ENCODE measurements around the gene IL22RA2. TPM values are rescaled to one million over a fixed set of nuclear protein-coding genes. Genes with fewer than 3 reads are reported as not detected.

IL22RA2 gene
- total and polyA plus RNA-seq, 9 of the 15 experiments (the other 6 are each of a cell fraction or from before 2014, with no cell fraction given), result 0.03 TPM; not detected in 8

- no peak for TF ChIP-seq PBX2 (CRISPR knock-in tag; IDR thresholded peaks at IDR 0.05; ENCODE audit: low read depth)
- TF ChIP-seq PBX2 (tag; conservative IDR thresholded peaks at IDR 0.05; ENCODE audit: low read depth), result peak; percentile 58
- TF ChIP-seq MECOM (CRISPR knock-in tag; IDR thresholded peaks at IDR 0.05), result peak; percentile 78
- no peak for TF ChIP-seq ZC3H11A (IDR thresholded peaks at IDR 0.05; ENCODE audit: low read depth, low read length)
- TF ChIP-seq ZNF655 (CRISPR knock-in tag; IDR thresholded peaks at IDR 0.05), result no peak
- TF ChIP-seq IRF9 (tag; IDR thresholded peaks at IDR 0.05), result peak; percentile 63; the same call in 1 of the 2 replicates
- TF ChIP-seq ERF (CRISPR knock-in tag; IDR thresholded peaks at IDR 0.05), result no peak
- TF ChIP-seq ZNF311 (CRISPR knock-in tag; IDR thresholded peaks at IDR 0.05), result no peak
- TF ChIP-seq KLF6 (CRISPR knock-in tag; IDR thresholded peaks at IDR 0.05; ENCODE audit: borderline replicate concordance), result peak; percentile 91
- no peak for TF ChIP-seq RUNX1 (IDR thresholded peaks at IDR 0.05; ENCODE audit: low read depth)
- no peak for TF ChIP-seq TBL1XR1 (IDR thresholded peaks at IDR 0.05; ENCODE audit: low read length in 2 of 2)
- peak; percentile 56 for TF ChIP-seq CXXC5 (CRISPR knock-in tag; IDR thresholded peaks at IDR 0.05)
- TF ChIP-seq MYC (IDR thresholded peaks at IDR 0.05; ENCODE audit: low read depth, low read length), result no peak
- peak; percentile 51; the same call in 1 of the 2 replicates for TF ChIP-seq MYC (CRISPR knock-in tag; IDR thresholded peaks at IDR 0.05; ENCODE audit: borderline replicate concordance, low read depth)
- TF ChIP-seq SAFB2 (IDR thresholded peaks at IDR 0.05; ENCODE audit: borderline replicate concordance, low read depth, low read length, severe bottlenecking), result no peak
- TF ChIP-seq NCOA1 (IDR thresholded peaks at IDR 0.05; ENCODE audit: low read depth), result 0 out of 2 replicates have a peak, but pooled peaks have one; percentile 14
- TF ChIP-seq RBM15 (IDR thresholded peaks at IDR 0.05; ENCODE audit: insufficient read depth, low read length), result no peak
- TF ChIP-seq FOXP4 (CRISPR knock-in tag; IDR thresholded peaks at IDR 0.05; ENCODE audit: borderline replicate concordance), result no peak
- no peak for TF ChIP-seq ATF2 (CRISPR knock-in tag; IDR thresholded peaks at IDR 0.05)
Observed at GRCh38 chr6:137170266-137171052, 3.0 kb downstream of the IL22RA2 start (continued).

Measured in K562 (cell line).